Trophoblast cell (in vitro differentiated cells and primary cell): ENCODE results near the gene GUCA2A.

Source experiments
- DNase-seq, 2 donors: peaks; one replicate each; pipeline ENCODE4 v3.0.0-alpha.2; 2016
- H2AFZ ChIP-seq: 2 replicates; pipeline ENCODE4 v1.6.1; 2013; ENCODE audit warnings: low read length, moderate library complexity, mild to moderate bottlenecking; ENCODE audit not compliant: insufficient read depth, poor library complexity
- H2AK5ac ChIP-seq: 2 replicates; pipeline ENCODE4 v1.6.1; 2013; ENCODE audit warnings: mild to moderate bottlenecking, low read length
- H2BK120ac ChIP-seq: 2 replicates; pipeline ENCODE4 v1.6.1; 2013; ENCODE audit warnings: low read length, mild to moderate bottlenecking, moderate library complexity; ENCODE audit not compliant: insufficient read depth, poor library complexity
- H2BK12ac ChIP-seq: 2 replicates; pipeline ENCODE4 v1.6.1; 2013; ENCODE audit warnings: mild to moderate bottlenecking, low read length, moderate library complexity
- H2BK5ac ChIP-seq: 2 replicates; pipeline ENCODE4 v1.6.1; 2013; ENCODE audit warnings: low read length, low read depth, moderate library complexity, mild to moderate bottlenecking; ENCODE audit not compliant: poor library complexity
- H3K14ac ChIP-seq: 2 replicates; pipeline ENCODE4 v1.6.1; 2013; ENCODE audit warnings: mild to moderate bottlenecking, low read length
- H3K18ac ChIP-seq: 2 replicates; pipeline ENCODE4 v1.6.1; 2013; ENCODE audit warnings: mild to moderate bottlenecking, low read length
- H3K23ac ChIP-seq: 2 replicates; pipeline ENCODE4 v1.6.1; 2013; ENCODE audit warnings: low read length
- H3K27ac ChIP-seq: 2 replicates; pipeline ENCODE4 v1.5.1; 2013; ENCODE audit warnings: low read depth, mild to moderate bottlenecking, inconsistent platforms, low read length, moderate library complexity
- H3K27me3 ChIP-seq: 2 replicates; pipeline ENCODE4 v1.6.1; 2013; ENCODE audit warnings: inconsistent platforms, mild to moderate bottlenecking, low read length, moderate library complexity; ENCODE audit not compliant: insufficient read depth
- H3K36me3 ChIP-seq, 2 experiments: 1 replicate in 1 of 2; 2 replicates in 1 of 2; pipeline ENCODE4 v1.6.1; 2013; ENCODE audit warnings: low read length in 2 of 2, mild to moderate bottlenecking in 2 of 2, moderate library complexity in 1 of 2; ENCODE audit not compliant: insufficient read depth in 2 of 2, control insufficient read depth in 1 of 2
- H3K4ac ChIP-seq: 2 replicates; pipeline ENCODE4 v1.6.1; 2013; ENCODE audit warnings: low read depth, mild to moderate bottlenecking, low read length, moderate library complexity
- H3K4me1 ChIP-seq, 2 experiments: 1 replicate in 1 of 2; 2 replicates in 1 of 2; pipeline ENCODE4 v1.6.1; 2013; ENCODE audit warnings: low read length in 2 of 2, mild to moderate bottlenecking in 2 of 2, moderate library complexity in 1 of 2; ENCODE audit not compliant: insufficient read depth in 2 of 2, control insufficient read depth in 1 of 2
- H3K4me2 ChIP-seq: 2 replicates; pipeline ENCODE4 v1.6.1; 2013; ENCODE audit warnings: inconsistent platforms, mild to moderate bottlenecking, low read length, moderate library complexity
- H3K4me3 ChIP-seq: 2 replicates; pipeline ENCODE4 v1.5.1; 2013; ENCODE audit warnings: mild to moderate bottlenecking, low read depth, low read length, inconsistent platforms
- H3K79me1 ChIP-seq: one replicate; pipeline ENCODE4 v1.6.1; 2013; ENCODE audit warnings: low read length
- H3K79me2 ChIP-seq: 2 replicates; pipeline ENCODE4 v1.6.1; 2013; ENCODE audit warnings: low read length, mild to moderate bottlenecking; ENCODE audit not compliant: control insufficient read depth, insufficient read depth, poor library complexity
- H3K9ac ChIP-seq: 2 replicates; pipeline ENCODE4 v1.6.1; 2013; ENCODE audit warnings: mild to moderate bottlenecking, low read length
- H3K9me3 ChIP-seq: 2 replicates; pipeline ENCODE4 v1.6.1; 2013; ENCODE audit warnings: low read depth, mild to moderate bottlenecking, control low read depth, inconsistent platforms, low read length; ENCODE audit not compliant: insufficient read depth
- H4K12ac ChIP-seq: 2 replicates; pipeline ENCODE4 v1.6.1; 2013; ENCODE audit warnings: low read depth, mild to moderate bottlenecking, low read length, moderate library complexity
- H4K8ac ChIP-seq: 2 replicates; pipeline ENCODE4 v1.6.1; 2013; ENCODE audit warnings: low read depth, mild to moderate bottlenecking, low read length, moderate library complexity
- H4K91ac ChIP-seq: one replicate; pipeline ENCODE4 v1.6.1; 2013; ENCODE audit warnings: low read depth, mild to moderate bottlenecking, low read length, moderate library complexity
- WGBS: extraction: QIAGEN DNeasy Blood & Tissue Kit; methylation state at CpG from one replicate; pipeline ENCODE4 v1.1.7; 2013; ENCODE audit warnings: missing lambda C conversion rate; ENCODE audit not compliant: insufficient read length, insufficient coverage; ENCODE audit errors: extremely low coverage; 5-methylcytosine and 5-hydroxymethylcytosine counted together

The GUCA2A gene

GRCh38 chr1:42163536-42164503, 725 bp downstream of the GUCA2A start:
- H3K27me3 ChIP-seq: no peaks in the 10 kb centered on the region
- H3K36me3 ChIP-seq: no peaks in the 10 kb centered on the region
- H3K4me1 ChIP-seq: peaks cover 20 to 21% of the 10 kb centered on the region in 2 experiments
- H3K79me1 ChIP-seq: no peaks in the 10 kb centered on the region
- WGBS: no CpG with 5 or more reads among the region's 16 CpGs
- no peak for DNase-seq
- H3K23ac ChIP-seq: no peak overlapping the region
- H4K12ac ChIP-seq: no peak overlapping the region
- no peak overlapping the region for H2BK12ac ChIP-seq
- H3K9ac ChIP-seq: no peak overlapping the region
- H2AFZ ChIP-seq: no peak overlapping the region
- H3K9me3 ChIP-seq: peaks cover 8% of the 10 kb centered on the region
- H2AK5ac ChIP-seq: no peak overlapping the region
- no peak overlapping the region for H2BK5ac ChIP-seq
- no peak overlapping the region for H3K4me3 ChIP-seq
- H4K91ac ChIP-seq: no peak overlapping the region
- no peak overlapping the region for H3K27ac ChIP-seq
- no peaks in the 10 kb centered on the region for H3K79me2 ChIP-seq
- no peak overlapping the region for H3K4me2 ChIP-seq
- H4K8ac ChIP-seq: no peak overlapping the region
- H3K4ac ChIP-seq: no peak overlapping the region
- no peak overlapping the region for H3K14ac ChIP-seq
- H2BK120ac ChIP-seq: no peak overlapping the region
- H3K18ac ChIP-seq: no peak overlapping the region

- Histone ChIP-seq H2AK5ac (no peak overlapping the region), H2BK12ac (no peak overlapping the region), H3K4me1 (peaks cover 18% of the 10 kb centered on the region in 2 experiments), H4K12ac (no peak overlapping the region), H4K91ac (no peak overlapping the region), H3K4me3 (no peak overlapping the region), H2BK120ac (no peak overlapping the region), H3K36me3 (no peaks in the 10 kb centered on the region), H3K18ac (no peak overlapping the region), H3K4me2 (no peak overlapping the region), H3K14ac (no peak overlapping the region), H3K9me3 (peaks cover 8% of the 10 kb centered on the region), H3K27me3 (no peaks in the 10 kb centered on the region), H3K79me2 (no peaks in the 10 kb centered on the region), H3K4ac (no peak overlapping the region), H4K8ac (no peak overlapping the region), H3K79me1 (no peaks in the 10 kb centered on the region), H3K9ac (no peak overlapping the region), H2AFZ (no peak overlapping the region), H3K27ac (no peak overlapping the region), H3K23ac (no peak overlapping the region), H2BK5ac (no peak overlapping the region)
- no CpG with 5 or more reads among the region's 2 CpGs for WGBS
- no peak for DNase-seq
Observed at GRCh38 chr1:42163114-42163513, 1.4 kb downstream of the GUCA2A start.

GRCh38 chr1:42162181-42162580, 2.4 kb downstream of the GUCA2A start:
- no peak overlapping the region for H2BK5ac ChIP-seq
- no peak for DNase-seq
- H4K91ac ChIP-seq: no peak overlapping the region
- H4K8ac ChIP-seq: no peak overlapping the region
- H3K4me2 ChIP-seq: no peak overlapping the region
- no CpG with 5 or more reads among the region's 5 CpGs for WGBS
- H3K18ac ChIP-seq: no peak overlapping the region
- no peak overlapping the region for H2BK12ac ChIP-seq
- no peak overlapping the region for H3K27ac ChIP-seq
- peaks cover 6% of the 10 kb centered on the region for H3K9me3 ChIP-seq
- no peak overlapping the region for H2BK120ac ChIP-seq
- no peaks in the 10 kb centered on the region for H3K79me1 ChIP-seq
- H2AK5ac ChIP-seq: no peak overlapping the region
- H3K27me3 ChIP-seq: no peaks in the 10 kb centered on the region
- H3K4me1 ChIP-seq: peaks cover 18% of the 10 kb centered on the region in 2 experiments
- H3K9ac ChIP-seq: no peak overlapping the region
- H3K36me3 ChIP-seq: no peaks in the 10 kb centered on the region
- no peak overlapping the region for H3K4ac ChIP-seq
- H3K79me2 ChIP-seq: no peaks in the 10 kb centered on the region
- H4K12ac ChIP-seq: no peak overlapping the region
- no peak overlapping the region for H3K14ac ChIP-seq
- H3K4me3 ChIP-seq: no peak overlapping the region
- H3K23ac ChIP-seq: no peak overlapping the region
- H2AFZ ChIP-seq: no peak overlapping the region

- H3K4ac ChIP-seq: no peak overlapping the region
- H3K9me3 ChIP-seq: no peaks in the 10 kb centered on the region
- no peak for DNase-seq
- H2BK12ac ChIP-seq: no peak overlapping the region
- H3K79me2 ChIP-seq: no peaks in the 10 kb centered on the region
- no peaks in the 10 kb centered on the region for H3K36me3 ChIP-seq
- H4K12ac ChIP-seq: no peak overlapping the region
- no peak overlapping the region for H3K27ac ChIP-seq
- H3K27me3 ChIP-seq: no peaks in the 10 kb centered on the region
- H2AK5ac ChIP-seq: no peak overlapping the region
- H3K4me2 ChIP-seq: no peak overlapping the region
- WGBS: no CpG with 5 or more reads among the region's 2 CpGs
- no peak overlapping the region for H4K8ac ChIP-seq
- H4K91ac ChIP-seq: no peak overlapping the region
- no peak overlapping the region for H2BK5ac ChIP-seq
- H3K23ac ChIP-seq: no peak overlapping the region
- no peak overlapping the region for H3K4me3 ChIP-seq
- H3K4me1 ChIP-seq: no peaks in the 10 kb centered on the region
- H3K18ac ChIP-seq: no peak overlapping the region
- H2BK120ac ChIP-seq: no peak overlapping the region
- H3K79me1 ChIP-seq: no peaks in the 10 kb centered on the region
- no peak overlapping the region for H3K9ac ChIP-seq
- H3K14ac ChIP-seq: no peak overlapping the region
- no peak overlapping the region for H2AFZ ChIP-seq
Observed at GRCh38 chr1:42158189-42158588, 6.4 kb downstream of the GUCA2A start.
